ENCODE results near the gene OMP.
"Not testable (repeated sequence)": the region's sequence is repeated elsewhere in the genome, so short reads cannot be mapped to it uniquely, and the experiment has no call there.

OMP gene

DNA sequence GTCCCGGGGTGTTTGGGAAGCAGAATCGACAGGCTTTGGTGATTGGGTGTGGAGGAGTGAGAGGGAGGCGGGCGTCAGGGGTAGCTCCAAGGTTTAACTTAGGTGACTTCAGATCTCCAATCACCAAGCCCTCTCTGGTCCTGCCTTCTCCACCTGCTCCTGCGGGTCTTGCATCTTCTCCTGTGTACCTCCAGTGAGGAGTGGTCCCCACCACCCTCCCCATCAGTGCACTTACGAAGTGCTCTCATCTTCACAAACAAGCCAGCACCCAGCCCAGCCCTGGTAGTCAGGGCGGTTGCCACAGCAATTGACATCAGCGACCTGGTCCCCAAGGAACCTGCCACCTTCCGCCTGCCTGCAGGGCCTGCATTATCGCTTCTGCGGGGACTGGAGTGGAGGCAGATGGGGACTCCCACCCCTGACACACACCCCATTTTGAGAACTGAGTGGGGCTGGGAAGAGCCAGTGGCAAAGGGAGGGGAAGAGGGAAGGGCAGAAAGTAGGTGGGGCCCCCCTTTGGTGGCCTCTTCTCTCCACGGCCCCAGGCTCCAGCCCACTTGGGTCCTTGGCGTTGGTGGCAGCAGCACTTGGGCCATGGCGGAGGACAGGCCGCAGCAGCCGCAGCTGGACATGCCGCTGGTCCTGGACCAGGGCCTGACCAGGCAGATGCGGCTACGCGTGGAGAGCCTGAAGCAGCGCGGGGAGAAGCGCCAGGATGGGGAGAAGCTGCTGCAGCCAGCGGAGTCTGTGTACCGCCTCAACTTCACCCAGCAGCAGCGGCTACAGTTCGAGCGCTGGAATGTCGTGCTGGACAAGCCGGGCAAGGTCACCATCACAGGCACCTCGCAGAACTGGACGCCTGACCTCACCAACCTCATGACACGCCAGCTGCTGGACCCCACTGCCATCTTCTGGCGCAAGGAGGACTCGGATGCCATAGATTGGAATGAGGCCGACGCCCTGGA lies at the start of gene OMP:
TSS of gene OMP (plus strand) at position 595 of the 965 bp plus-strand sequence. CDS start at position 595, 0 bp downstream.
- H3K27ac Mint-ChIP-seq: no peak within 1 kb of the TSS
- H3K9me3 Mint-ChIP-seq (ENCODE audit: low read depth): no peaks in the 10 kb centered on the region
- no peaks in the 10 kb centered on the region for H3K27me3 Mint-ChIP-seq
- H3K4me3 Mint-ChIP-seq: no peak within 1 kb of the TSS
- peaks cover 5% of the 10 kb centered on the region for H3K36me3 Mint-ChIP-seq
- H3K4me1 Mint-ChIP-seq (ENCODE audit: low read depth): peaks cover 4% of the 10 kb centered on the region

GRCh38 chr11:77053217-77054015 lies 49.2 kb upstream of the OMP start:
- Mint-ChIP-seq H3K27ac (no peak overlapping the region), H3K27me3 (no peaks in the 10 kb centered on the region)

GRCh38 chr11:77054084-77054483 lies 48.6 kb upstream of the OMP start:
- no peak overlapping the region for H3K27ac Mint-ChIP-seq
- no peaks in the 10 kb centered on the region for H3K4me1 Mint-ChIP-seq (ENCODE audit: low read depth)
- peaks cover 2% of the 10 kb centered on the region for H3K36me3 Mint-ChIP-seq
- no peaks in the 10 kb centered on the region for H3K27me3 Mint-ChIP-seq
- H3K9me3 Mint-ChIP-seq (ENCODE audit: low read depth): no peaks in the 10 kb centered on the region
- no peak overlapping the region for H3K4me3 Mint-ChIP-seq

More at GRCh38 chr11:77053217-77054015, 49.2 kb upstream of the OMP start:
- Mint-ChIP-seq H3K9me3 (ENCODE audit: low read depth) (no peaks in the 10 kb centered on the region), H3K4me1 (ENCODE audit: low read depth) (no peaks in the 10 kb centered on the region), H3K4me3 (no peak overlapping the region), H3K36me3 (peaks cover 2% of the 10 kb centered on the region)

- H3K4me3 Mint-ChIP-seq: no peak overlapping the region
These were observed 47.5 kb upstream of the OMP start for GRCh38 chr11:77055101-77055561.

DNA sequence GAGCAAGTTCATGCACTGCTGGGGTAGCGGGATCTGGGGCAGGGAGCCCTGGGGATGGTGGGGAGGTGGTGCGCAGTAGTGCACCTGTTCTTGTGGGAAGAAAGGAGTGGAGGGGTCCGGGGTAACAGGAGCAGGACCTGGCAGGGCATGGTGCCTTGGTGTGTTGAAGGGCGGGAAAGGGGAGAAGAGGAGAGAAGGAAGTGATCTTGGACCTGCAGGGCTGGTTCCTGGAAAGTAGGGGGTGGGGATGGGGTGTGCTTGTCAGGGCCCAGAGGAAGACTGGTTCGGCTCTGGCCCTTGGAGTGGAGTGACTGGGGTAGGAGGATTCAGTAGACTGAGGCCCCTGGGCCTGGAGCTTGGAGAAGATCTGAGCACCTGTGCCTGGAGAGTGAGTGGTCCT lies 46.7 kb upstream of the OMP start:
- Mint-ChIP-seq H3K4me1 (ENCODE audit: low read depth) (no peaks in the 10 kb centered on the region), H3K27me3 (no peaks in the 10 kb centered on the region), H3K27ac (no peak overlapping the region), H3K36me3 (peaks cover 2% of the 10 kb centered on the region), H3K4me3 (no peak overlapping the region), H3K9me3 (ENCODE audit: low read depth) (no peaks in the 10 kb centered on the region)

More at GRCh38 chr11:77055101-77055561, 47.5 kb upstream of the OMP start:
- H3K27me3 Mint-ChIP-seq: no peaks in the 10 kb centered on the region
- no peak overlapping the region for H3K27ac Mint-ChIP-seq
- H3K36me3 Mint-ChIP-seq: peaks cover 2% of the 10 kb centered on the region
- H3K9me3 Mint-ChIP-seq (ENCODE audit: low read depth): no peaks in the 10 kb centered on the region
- H3K4me1 Mint-ChIP-seq (ENCODE audit: low read depth): no peaks in the 10 kb centered on the region

DNA sequence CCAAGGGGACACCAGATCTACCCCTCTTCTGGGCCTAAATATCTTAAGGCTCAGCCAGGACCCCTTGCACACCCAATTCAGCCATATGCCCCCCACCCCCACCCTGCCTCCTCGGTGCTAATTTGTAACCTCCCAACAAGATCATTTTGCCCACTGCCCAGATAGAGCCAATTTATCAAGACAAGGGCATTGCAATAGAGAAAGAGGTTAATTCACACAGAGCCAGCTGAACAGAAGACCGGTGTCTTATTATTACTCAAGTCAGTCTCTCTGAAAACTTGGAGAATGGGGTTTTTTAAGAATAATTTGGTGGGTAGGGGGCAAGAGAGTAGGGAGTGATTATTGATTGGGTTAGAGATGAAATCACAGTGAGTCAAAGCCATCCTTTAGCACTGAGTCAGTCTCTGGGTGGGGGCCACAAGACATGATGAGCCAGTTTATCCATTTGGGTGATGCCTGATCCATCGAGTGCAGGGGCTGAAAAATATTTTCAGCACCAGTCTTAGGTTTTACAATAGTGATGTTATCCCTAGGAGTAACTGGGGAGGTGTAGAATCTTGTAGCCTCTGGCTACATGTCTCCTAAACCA lies 45.7 kb upstream of the OMP start:
- Mint-ChIP-seq H3K36me3 (peaks cover 4% of the 10 kb centered on the region), H3K4me1 (ENCODE audit: low read depth) (no peaks in the 10 kb centered on the region), H3K9me3 (ENCODE audit: low read depth) (no peaks in the 10 kb centered on the region), H3K27ac (no peak overlapping the region), H3K4me3 (no peak overlapping the region), H3K27me3 (no peaks in the 10 kb centered on the region)

- H3K9me3 Mint-ChIP-seq (ENCODE audit: low read depth): no peaks in the 10 kb centered on the region
- H3K27ac Mint-ChIP-seq: no peak overlapping the region
- H3K27me3 Mint-ChIP-seq: no peaks in the 10 kb centered on the region
- peaks cover 4% of the 10 kb centered on the region for H3K36me3 Mint-ChIP-seq
- no peak overlapping the region for H3K4me3 Mint-ChIP-seq
- H3K4me1 Mint-ChIP-seq (ENCODE audit: low read depth): no peaks in the 10 kb centered on the region
These were observed 44.6 kb upstream of the OMP start for GRCh38 chr11:77057938-77058474.

GRCh38 chr11:77058900-77059299 lies 43.7 kb upstream of the OMP start:
- Mint-ChIP-seq H3K4me1 (ENCODE audit: low read depth) (no peaks in the 10 kb centered on the region), H3K9me3 (ENCODE audit: low read depth) (no peaks in the 10 kb centered on the region), H3K36me3 (peaks cover 4% of the 10 kb centered on the region), H3K27me3 (no peaks in the 10 kb centered on the region), H3K4me3 (no peak overlapping the region), H3K27ac (no peak overlapping the region)

- Mint-ChIP-seq H3K27me3 (no peaks in the 10 kb centered on the region), H3K4me1 (ENCODE audit: low read depth) (no peaks in the 10 kb centered on the region), H3K36me3 (peaks cover 4% of the 10 kb centered on the region), H3K9me3 (ENCODE audit: low read depth) (no peaks in the 10 kb centered on the region), H3K27ac (no peak overlapping the region), H3K4me3 (no peak overlapping the region)
These were observed 42.8 kb upstream of the OMP start for GRCh38 chr11:77059806-77060205.

DNA sequence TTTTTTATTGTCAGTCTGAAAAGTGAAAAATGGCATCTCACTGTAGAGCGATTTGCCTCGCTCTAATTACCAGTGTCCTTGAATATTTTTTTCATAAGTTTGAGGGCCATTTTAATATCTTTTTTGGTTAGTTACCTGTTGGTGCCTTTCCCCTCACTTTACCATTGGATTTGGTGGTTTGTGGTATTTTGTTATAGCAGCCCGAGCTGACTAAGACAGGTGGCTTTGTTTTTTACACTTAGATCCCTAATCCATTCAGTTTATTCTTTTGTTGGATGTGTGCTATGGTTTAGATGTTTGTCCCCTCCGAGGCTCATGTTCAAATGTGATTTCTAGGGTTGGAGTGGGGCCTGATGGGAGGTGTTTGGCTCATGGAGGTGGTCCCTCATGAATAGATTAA lies 42.4 kb upstream of the OMP start:
- Mint-ChIP-seq H3K27ac (no peak overlapping the region), H3K4me1 (ENCODE audit: low read depth) (no peaks in the 10 kb centered on the region), H3K27me3 (no peaks in the 10 kb centered on the region), H3K9me3 (ENCODE audit: low read depth) (no peaks in the 10 kb centered on the region), H3K4me3 (no peak overlapping the region), H3K36me3 (peaks cover 4% of the 10 kb centered on the region)

GRCh38 chr11:77061258-77061657 lies 41.4 kb upstream of the OMP start:
- H3K27me3 Mint-ChIP-seq, H3K27ac Mint-ChIP-seq: not testable (repeated sequence)

GRCh38 chr11:77062924-77063323 lies 39.7 kb upstream of the OMP start:
- no peak overlapping the region for H3K4me3 Mint-ChIP-seq
- H3K36me3 Mint-ChIP-seq: peaks cover 2% of the 10 kb centered on the region
- peaks cover 11% of the 10 kb centered on the region for H3K4me1 Mint-ChIP-seq (ENCODE audit: low read depth)
- no peaks in the 10 kb centered on the region for H3K27me3 Mint-ChIP-seq
- H3K27ac Mint-ChIP-seq: no peak overlapping the region
- no peaks in the 10 kb centered on the region for H3K9me3 Mint-ChIP-seq (ENCODE audit: low read depth)

More at GRCh38 chr11:77061258-77061657, 41.4 kb upstream of the OMP start:
- not testable (repeated sequence) for H3K9me3 Mint-ChIP-seq (ENCODE audit: low read depth); H3K36me3 Mint-ChIP-seq; H3K4me1 Mint-ChIP-seq (ENCODE audit: low read depth); H3K4me3 Mint-ChIP-seq

DNA sequence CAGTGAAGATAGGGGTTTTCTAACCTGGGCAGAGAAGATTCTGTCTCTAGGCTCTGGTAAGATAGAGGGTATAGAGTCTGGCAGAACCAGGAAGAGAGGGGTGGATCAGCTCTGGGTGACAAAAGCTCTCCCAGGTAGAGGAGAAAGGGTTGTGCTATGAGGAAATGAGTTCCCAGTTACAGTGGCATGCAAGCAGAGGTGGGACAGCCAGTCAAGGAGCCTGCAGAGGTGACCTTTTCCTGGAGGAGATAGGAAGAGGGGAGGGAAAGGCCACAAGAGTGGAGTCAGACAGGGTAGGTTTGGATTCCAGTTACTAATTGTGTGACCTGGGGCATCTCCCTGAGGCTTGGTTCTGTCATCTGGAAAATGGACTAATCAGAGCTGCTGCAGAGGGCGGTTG lies 39.2 kb upstream of the OMP start:
- Mint-ChIP-seq H3K4me3 (no peak overlapping the region), H3K27ac (peak overlapping the region; percentile 46), H3K9me3 (ENCODE audit: low read depth) (no peaks in the 10 kb centered on the region), H3K36me3 (peaks cover 2% of the 10 kb centered on the region), H3K27me3 (no peaks in the 10 kb centered on the region), H3K4me1 (ENCODE audit: low read depth) (peaks cover 15% of the 10 kb centered on the region)

- no peak overlapping the region for H3K4me3 Mint-ChIP-seq
- H3K4me1 Mint-ChIP-seq (ENCODE audit: low read depth): peaks cover 16% of the 10 kb centered on the region
- H3K9me3 Mint-ChIP-seq (ENCODE audit: low read depth): no peaks in the 10 kb centered on the region
- H3K36me3 Mint-ChIP-seq: peaks cover 2% of the 10 kb centered on the region
- H3K27ac Mint-ChIP-seq: no peak overlapping the region
- no peaks in the 10 kb centered on the region for H3K27me3 Mint-ChIP-seq
These were observed 38.8 kb upstream of the OMP start for GRCh38 chr11:77063861-77064260.

Measured in activated naive CD8-positive, alpha-beta T cell (primary cell).